ENCODE results near the gene MAPK8IP1. TPM values are rescaled to one million over a fixed set of nuclear protein-coding genes. Genes with fewer than 3 reads are reported as not detected.

The MAPK8IP1 gene
- 11.4 and 19.1 TPM in 2 replicates for total RNA-seq

DNA sequence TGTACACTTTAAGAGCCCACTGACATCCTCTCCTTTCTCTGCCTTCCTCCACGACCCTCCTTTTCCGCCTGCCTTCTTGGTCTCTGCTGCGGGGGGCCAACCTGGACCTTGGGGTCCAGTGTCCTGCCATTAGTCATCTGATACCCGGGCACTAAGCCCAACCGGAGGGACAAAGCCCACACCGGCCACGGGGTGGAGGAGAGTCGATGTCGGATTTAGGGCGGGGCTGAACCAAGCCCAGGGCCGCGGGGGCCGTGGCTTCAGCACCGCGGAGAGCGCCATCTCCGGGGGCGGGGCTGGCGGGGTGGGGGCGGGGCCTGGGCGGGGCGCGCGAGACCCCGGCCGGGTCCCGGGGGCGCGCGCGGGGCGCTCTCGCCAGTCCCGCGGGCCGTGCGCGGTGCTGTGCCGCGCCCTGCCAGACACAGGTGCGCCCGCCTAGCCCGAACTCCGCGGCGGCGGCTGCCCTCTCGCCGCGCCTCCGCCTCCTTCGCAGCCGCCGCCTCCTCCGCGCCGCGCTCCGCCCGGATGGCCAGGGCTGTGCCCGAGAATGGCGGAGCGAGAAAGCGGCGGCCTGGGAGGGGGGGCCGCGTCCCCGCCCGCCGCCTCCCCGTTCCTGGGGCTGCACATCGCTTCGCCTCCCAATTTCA, at the start of gene MAPK8IP1:
TSS of gene MAPK8IP1 (plus strand) at position 378 of the 647 bp plus-strand sequence. CDS start at position 548, 170 bp downstream.

DNA sequence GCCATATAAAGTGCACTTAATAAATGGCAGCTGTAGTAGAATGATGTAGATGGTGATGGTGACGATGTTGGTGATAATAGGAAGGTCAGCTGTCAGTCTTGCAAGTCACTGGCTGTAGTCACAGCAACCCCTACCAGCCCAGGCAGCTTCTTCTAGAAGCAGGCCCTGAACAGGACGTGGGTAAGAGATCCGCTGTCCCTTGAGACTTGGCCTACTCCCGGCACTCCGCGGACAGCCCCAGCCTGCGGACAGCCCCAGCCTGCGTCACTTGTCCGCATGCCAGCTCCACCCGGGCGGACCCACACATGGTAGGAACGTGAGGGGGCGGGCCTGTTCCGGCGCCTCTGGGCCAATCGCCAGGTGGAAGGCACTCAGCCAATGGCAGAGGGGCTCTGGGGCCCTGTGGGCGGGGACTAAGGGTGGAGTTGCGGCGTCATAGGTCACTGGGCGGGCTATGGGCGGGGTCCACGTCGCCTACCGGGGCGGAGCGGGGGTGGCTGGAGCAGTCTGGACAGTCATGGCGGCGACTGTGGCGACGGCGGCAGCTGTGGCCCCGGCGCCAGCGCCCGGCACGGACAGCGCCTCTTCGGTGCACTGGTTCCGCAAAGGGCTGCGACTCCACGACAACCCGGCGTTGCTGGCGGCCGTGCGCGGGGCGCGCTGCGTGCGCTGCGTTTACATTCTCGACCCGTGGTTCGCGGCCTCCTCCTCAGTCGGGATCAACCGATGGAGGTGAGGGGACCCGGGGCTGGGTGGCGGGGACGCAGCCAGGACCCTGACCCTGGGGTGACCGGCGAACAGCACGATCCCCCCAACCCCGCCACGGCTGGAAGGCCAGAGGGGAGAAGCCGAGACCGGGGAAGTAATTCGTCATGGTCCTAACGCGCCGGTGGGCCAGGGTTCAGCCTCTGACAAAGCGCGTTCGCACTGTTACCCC, 38.2 kb upstream of the MAPK8IP1 start, which contains the start of gene CRY2:
TSS of gene CRY2 (plus strand) at position 502 of the 937 bp plus-strand sequence. CDS start at position 518, 16 bp downstream.

GRCh38 chr11:45906965-45907611, 21.6 kb downstream of the MAPK8IP1 start, which contains the start of gene FREY1:
FREY1 (minus strand) TSS chr11:45907271; CDS start chr11:45907245, 26 bp downstream.

GRCh38 chr11:45917623-45918330, 32.3 kb downstream of the MAPK8IP1 start, which contains the start of gene PEX16:
PEX16 (minus strand) TSS chr11:45917877; CDS start chr11:45917811, 66 bp downstream.

GRCh38 chr11:45922425-45923082, 37.1 kb downstream of the MAPK8IP1 start, which contains the start of gene LARGE2:
LARGE2 (plus strand) TSS chr11:45922656; CDS start chr11:45922883, 227 bp downstream.

Other genes starting within 250 kb of the MAPK8IP1 start
- 12.3 and 24.9 TPM in 2 replicates for gene CHST1, start 220.0 kb upstream of the MAPK8IP1 start, total RNA-seq
- 23.3 and 24.5 TPM in 2 replicates for gene SLC35C1, start 80.5 kb upstream of the MAPK8IP1 start, total RNA-seq
- gene CRY2, start 38.2 kb upstream of the MAPK8IP1 start, total RNA-seq: 6.8 and 9.7 TPM in 2 replicates
- gene FREY1, start 21.6 kb downstream of the MAPK8IP1 start, total RNA-seq: 0.65 TPM in 1 of 2 replicates, not detected in the other
- 29.8 and 39.9 TPM in 2 replicates for gene PEX16, start 32.2 kb downstream of the MAPK8IP1 start, total RNA-seq
- not detected in 2 replicates for gene LARGE2, start 37.0 kb downstream of the MAPK8IP1 start, total RNA-seq
- 12.3 and 21.5 TPM in 2 replicates for gene PHF21A, start 235.8 kb downstream of the MAPK8IP1 start, total RNA-seq